HepG2 (cell line): ENCODE data around the gene SLC25A10. TPM values are rescaled to one million over a fixed set of nuclear protein-coding genes. Genes with fewer than 3 reads are reported as not detected.

ENCODE experiments used
- ATM ChIP-seq: fragments of 450-650 bp; IDR thresholded peaks from 2 replicates; pipeline ENCODE4 v1.7.1; 2017; ENCODE audit warnings: mild to moderate bottlenecking, borderline replicate concordance
- ERF ChIP-seq: IDR thresholded peaks from 2 replicates; pipeline ENCODE4 v1.6.1; 2018; ENCODE audit warnings: missing biosample characterization, missing genetic modification reagents
- KLF16 ChIP-seq, 2 experiments: sonication (generic) in 1 of 2; formaldehyde crosslinking in 1 of 2; IDR thresholded peaks; 2 replicates each; pipeline versions ENCODE4 v1.6.1 to v1.8.0; 2016 to 2023; ENCODE audit warnings: missing genetic modification reagents in 2 of 2, missing compliant biosample characterization in 1 of 2
- MTA3 ChIP-seq: sonication (generic); formaldehyde crosslinking; IDR thresholded peaks from 2 replicates; pipeline ENCODE4 v1.4.0; 2020; ENCODE audit warnings: missing genetic modification reagents
- MZF1 ChIP-seq: sonication (generic); formaldehyde crosslinking; IDR thresholded peaks from 2 replicates; pipeline ENCODE4 v1.8.1; 2023; ENCODE audit warnings: mild to moderate bottlenecking, missing genetic modification reagents, borderline replicate concordance
- SNRNP70 ChIP-seq: fragments of 200-400 bp; formaldehyde crosslinking; IDR thresholded peaks from 2 replicates; pipeline ENCODE4 v1.6.1; 2017; ENCODE audit warnings: mild to moderate bottlenecking, low read depth, low read length, moderate library complexity
- SOX13 ChIP-seq, 3 experiments: fragments of 450-650 bp in 1 of 3; sonication (generic) in 1 of 3; formaldehyde crosslinking in 1 of 3; IDR thresholded peaks in 2 of 3; conservative IDR thresholded peaks in 1 of 3; 2 replicates each; pipeline versions ENCODE4 v1.5.0 to v1.6.1; 2016 to 2020; ENCODE audit warnings: antibody characterized with exemption in 1 of 3, mild to moderate bottlenecking in 1 of 3, missing compliant biosample characterization in 1 of 3, missing genetic modification reagents in 1 of 3, moderate library complexity in 1 of 3
- TBP ChIP-seq: sonication (generic); formaldehyde crosslinking; IDR thresholded peaks from 2 replicates; pipeline ENCODE4 v1.5.0; 2020; ENCODE audit warnings: missing genetic modification reagents
- ZFP1 ChIP-seq: IDR thresholded peaks from 2 replicates; pipeline ENCODE4 v1.6.1; 2016
- ZNF136 ChIP-seq: sonication (generic); formaldehyde crosslinking; IDR thresholded peaks from 2 replicates; pipeline ENCODE4 v1.8.1; 2022; ENCODE audit warnings: low read depth, mild to moderate bottlenecking, moderate library complexity, missing genetic modification reagents
- ZNF205 ChIP-seq: IDR thresholded peaks from 2 replicates; pipeline ENCODE4 v1.6.1; 2018; ENCODE audit warnings: missing biosample characterization, missing genetic modification reagents
- ZNF547 ChIP-seq: sonication (generic); formaldehyde crosslinking; IDR thresholded peaks from 2 replicates; pipeline ENCODE4 v1.5.1; 2020; ENCODE audit warnings: mild to moderate bottlenecking, missing genetic modification reagents
- polyA plus RNA-seq, 8 experiments: library from polyadenylated mRNA; depleted of rRNA in 3 of 8; stranded (reverse) in 7 of 8; unstranded in 1 of 8; fragments of >200 nt; fragmentation: Illumina TruSeq in 4 of 8; extraction: Trizol in 4 of 8; gene quantifications; 2 replicates each; pipeline versions ENCODE4 v1.2.1 to v1.2.3, GENCODE V29; 2011 to 2016; ENCODE audit warnings: low read depth in 4 of 8, missing spikeins in 1 of 8, mixed read lengths in 1 of 8; ENCODE audit not compliant: insufficient read depth in 1 of 8
- total RNA-seq, 5 experiments: library from RNA; depleted of rRNA; stranded (reverse); fragments of >200 nt; fragmentation: Illumina TruSeq; extraction: Trizol; gene quantifications; 2 replicates each; pipeline ENCODE4 v1.2.3, GENCODE V29; 2016; ENCODE audit warnings: low read depth in 1 of 5
- TF ChIP-seq, protein P1 (sequence below): sonication (generic); formaldehyde crosslinking; IDR thresholded peaks from 2 replicates; pipeline ENCODE4 v1.9.0; 2021; ENCODE audit warnings: missing genetic modification reagents, borderline replicate concordance
- TF ChIP-seq, protein P2 (sequence below): fragments of 450-650 bp; IDR thresholded peaks from 2 replicates; pipeline ENCODE4 v1.6.1; 2017; ENCODE audit warnings: mild to moderate bottlenecking
- TF ChIP-seq, protein P3 (sequence below): sonication (generic); formaldehyde crosslinking; IDR thresholded peaks from 2 replicates; pipeline ENCODE4 v1.5.1; 2020; ENCODE audit warnings: mild to moderate bottlenecking, missing genetic modification reagents, borderline replicate concordance
- TF ChIP-seq, protein P4 (sequence below): sonication (generic); formaldehyde crosslinking; IDR thresholded peaks from 2 replicates; pipeline ENCODE4 v1.5.0; 2020; ENCODE audit warnings: missing genetic modification reagents
- TF ChIP-seq, protein P5 (sequence below): IDR thresholded peaks from 2 replicates; pipeline ENCODE4 v1.6.1; 2016; ENCODE audit warnings: missing genetic modification reagents, missing compliant biosample characterization
- TF ChIP-seq, protein P6 (sequence below): sonication (generic); formaldehyde crosslinking; IDR thresholded peaks from 2 replicates; pipeline ENCODE4 v1.8.0; 2022; ENCODE audit warnings: low read depth, missing genetic modification reagents

Gene SLC25A10
- total and polyA plus RNA-seq, 2 of the 13 experiments (the other 11 are each of a cell fraction or from before 2014, with no cell fraction given) = 46.5 to 140 TPM

DNA sequence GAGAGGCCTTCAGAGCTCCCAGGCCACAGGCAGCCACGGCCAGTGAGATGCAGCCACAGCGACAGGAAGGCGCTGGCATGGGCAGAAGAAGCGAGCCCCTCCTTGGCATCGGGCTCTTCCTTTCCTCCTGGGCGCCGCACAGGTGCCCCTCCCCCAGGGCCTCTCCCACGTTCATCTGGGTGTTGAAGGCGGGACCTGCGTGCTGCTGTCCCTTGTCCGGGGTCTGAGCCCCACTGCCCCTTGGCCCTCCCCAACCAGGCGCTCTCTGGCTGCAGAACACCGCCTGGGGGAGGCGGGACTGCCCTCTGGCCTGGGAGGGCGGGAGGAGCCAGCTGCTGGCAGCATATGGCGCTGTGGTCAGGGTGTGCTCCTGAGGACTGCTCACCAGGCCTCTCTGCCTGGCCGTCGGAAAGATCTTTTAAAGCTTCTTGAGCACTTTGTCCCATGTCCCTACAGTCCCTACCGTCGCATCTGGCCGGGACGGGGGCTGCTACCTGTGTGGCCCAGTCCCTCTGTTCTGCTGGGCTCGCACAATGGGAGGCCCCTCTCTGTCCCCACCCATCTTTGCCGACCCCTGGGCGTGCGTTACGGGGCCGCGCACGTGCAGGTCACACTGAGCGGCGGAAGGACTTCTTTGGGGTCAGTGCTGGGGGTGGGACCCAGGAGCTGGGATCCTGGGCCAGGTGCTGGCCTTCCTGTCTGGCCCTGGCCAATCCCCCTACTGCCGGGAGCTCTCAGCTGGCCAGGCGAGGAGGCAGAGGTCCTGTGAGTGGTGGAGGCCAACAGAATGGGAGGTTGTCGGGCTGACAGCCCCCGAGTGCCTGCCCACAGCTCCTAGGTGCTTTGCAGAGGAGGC lies 1.7 kb downstream of the SLC25A10 start (continued):
- TF ChIP-seq, protein P1, sequence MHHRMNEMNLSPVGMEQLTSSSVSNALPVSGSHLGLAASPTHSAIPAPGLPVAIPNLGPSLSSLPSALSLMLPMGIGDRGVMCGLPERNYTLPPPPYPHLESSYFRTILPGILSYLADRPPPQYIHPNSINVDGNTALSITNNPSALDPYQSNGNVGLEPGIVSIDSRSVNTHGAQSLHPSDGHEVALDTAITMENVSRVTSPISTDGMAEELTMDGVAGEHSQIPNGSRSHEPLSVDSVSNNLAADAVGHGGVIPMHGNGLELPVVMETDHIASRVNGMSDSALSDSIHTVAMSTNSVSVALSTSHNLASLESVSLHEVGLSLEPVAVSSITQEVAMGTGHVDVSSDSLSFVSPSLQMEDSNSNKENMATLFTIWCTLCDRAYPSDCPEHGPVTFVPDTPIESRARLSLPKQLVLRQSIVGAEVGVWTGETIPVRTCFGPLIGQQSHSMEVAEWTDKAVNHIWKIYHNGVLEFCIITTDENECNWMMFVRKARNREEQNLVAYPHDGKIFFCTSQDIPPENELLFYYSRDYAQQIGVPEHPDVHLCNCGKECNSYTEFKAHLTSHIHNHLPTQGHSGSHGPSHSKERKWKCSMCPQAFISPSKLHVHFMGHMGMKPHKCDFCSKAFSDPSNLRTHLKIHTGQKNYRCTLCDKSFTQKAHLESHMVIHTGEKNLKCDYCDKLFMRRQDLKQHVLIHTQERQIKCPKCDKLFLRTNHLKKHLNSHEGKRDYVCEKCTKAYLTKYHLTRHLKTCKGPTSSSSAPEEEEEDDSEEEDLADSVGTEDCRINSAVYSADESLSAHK = 0 out of 2 replicates have a peak, but pooled peaks have one; percentile 66
- TF ChIP-seq, protein P2, sequence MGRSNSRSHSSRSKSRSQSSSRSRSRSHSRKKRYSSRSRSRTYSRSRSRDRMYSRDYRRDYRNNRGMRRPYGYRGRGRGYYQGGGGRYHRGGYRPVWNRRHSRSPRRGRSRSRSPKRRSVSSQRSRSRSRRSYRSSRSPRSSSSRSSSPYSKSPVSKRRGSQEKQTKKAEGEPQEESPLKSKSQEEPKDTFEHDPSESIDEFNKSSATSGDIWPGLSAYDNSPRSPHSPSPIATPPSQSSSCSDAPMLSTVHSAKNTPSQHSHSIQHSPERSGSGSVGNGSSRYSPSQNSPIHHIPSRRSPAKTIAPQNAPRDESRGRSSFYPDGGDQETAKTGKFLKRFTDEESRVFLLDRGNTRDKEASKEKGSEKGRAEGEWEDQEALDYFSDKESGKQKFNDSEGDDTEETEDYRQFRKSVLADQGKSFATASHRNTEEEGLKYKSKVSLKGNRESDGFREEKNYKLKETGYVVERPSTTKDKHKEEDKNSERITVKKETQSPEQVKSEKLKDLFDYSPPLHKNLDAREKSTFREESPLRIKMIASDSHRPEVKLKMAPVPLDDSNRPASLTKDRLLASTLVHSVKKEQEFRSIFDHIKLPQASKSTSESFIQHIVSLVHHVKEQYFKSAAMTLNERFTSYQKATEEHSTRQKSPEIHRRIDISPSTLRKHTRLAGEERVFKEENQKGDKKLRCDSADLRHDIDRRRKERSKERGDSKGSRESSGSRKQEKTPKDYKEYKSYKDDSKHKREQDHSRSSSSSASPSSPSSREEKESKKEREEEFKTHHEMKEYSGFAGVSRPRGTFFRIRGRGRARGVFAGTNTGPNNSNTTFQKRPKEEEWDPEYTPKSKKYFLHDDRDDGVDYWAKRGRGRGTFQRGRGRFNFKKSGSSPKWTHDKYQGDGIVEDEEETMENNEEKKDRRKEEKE = no peak
- peak; percentile 93; the same call in 1 of the 2 replicates for TF ChIP-seq MZF1 (CRISPR knock-in tag)
- no peak for TF ChIP-seq TBP
- peak in 1 of 2 experiments; percentile 94; a peak in 2 of 4 replicates for TF ChIP-seq KLF16 (CRISPR knock-in tag; IDR thresholded peaks at IDR 0.05)
- TF ChIP-seq SOX13 (IDR thresholded peaks at IDR 0.05) = peak; percentile 72; the same call in 1 of the 2 replicates
- peak in 1 of 2 experiments; percentile 89; a peak in 2 of 4 replicates for TF ChIP-seq SOX13 (CRISPR knock-in tag; conservative IDR thresholded peaks at IDR 0.05 in 1 of 2, IDR thresholded peaks at IDR 0.05 in 1 of 2)
- TF ChIP-seq ERF (CRISPR knock-in tag) = peak; percentile 73
- TF ChIP-seq, protein P3, sequence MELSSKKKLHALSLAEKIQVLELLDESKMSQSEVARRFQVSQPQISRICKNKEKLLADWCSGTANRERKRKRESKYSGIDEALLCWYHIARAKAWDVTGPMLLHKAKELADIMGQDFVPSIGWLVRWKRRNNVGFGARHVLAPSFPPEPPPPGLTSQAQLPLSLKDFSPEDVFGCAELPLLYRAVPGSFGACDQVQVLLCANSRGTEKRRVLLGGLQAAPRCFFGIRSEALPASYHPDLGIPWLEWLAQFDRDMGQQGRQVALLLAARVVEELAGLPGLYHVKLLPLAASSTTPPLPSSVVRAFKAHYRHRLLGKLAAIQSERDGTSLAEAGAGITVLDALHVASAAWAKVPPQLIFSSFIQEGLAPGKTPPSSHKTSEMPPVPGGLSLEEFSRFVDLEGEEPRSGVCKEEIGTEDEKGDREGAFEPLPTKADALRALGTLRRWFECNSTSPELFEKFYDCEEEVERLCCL = peak; percentile 91
- TF ChIP-seq ATM = no peak
- TF ChIP-seq, protein P4, sequence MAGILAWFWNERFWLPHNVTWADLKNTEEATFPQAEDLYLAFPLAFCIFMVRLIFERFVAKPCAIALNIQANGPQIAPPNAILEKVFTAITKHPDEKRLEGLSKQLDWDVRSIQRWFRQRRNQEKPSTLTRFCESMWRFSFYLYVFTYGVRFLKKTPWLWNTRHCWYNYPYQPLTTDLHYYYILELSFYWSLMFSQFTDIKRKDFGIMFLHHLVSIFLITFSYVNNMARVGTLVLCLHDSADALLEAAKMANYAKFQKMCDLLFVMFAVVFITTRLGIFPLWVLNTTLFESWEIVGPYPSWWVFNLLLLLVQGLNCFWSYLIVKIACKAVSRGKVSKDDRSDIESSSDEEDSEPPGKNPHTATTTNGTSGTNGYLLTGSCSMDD = no peak
- TF ChIP-seq, protein P5, sequence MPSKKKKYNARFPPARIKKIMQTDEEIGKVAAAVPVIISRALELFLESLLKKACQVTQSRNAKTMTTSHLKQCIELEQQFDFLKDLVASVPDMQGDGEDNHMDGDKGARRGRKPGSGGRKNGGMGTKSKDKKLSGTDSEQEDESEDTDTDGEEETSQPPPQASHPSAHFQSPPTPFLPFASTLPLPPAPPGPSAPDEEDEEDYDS (CRISPR knock-in tag) = peak; percentile 66; the same call in 1 of the 2 replicates
- TF ChIP-seq SNRNP70 = no peak
- TF ChIP-seq ZNF205 (CRISPR knock-in tag) = peak; percentile 64; the same call in 1 of the 2 replicates
- TF ChIP-seq ZNF136 (CRISPR knock-in tag) = no peak; the same call in 1 of the 2 replicates
- TF ChIP-seq ZNF547 = 0 out of 2 replicates have a peak, but pooled peaks have one; percentile 14
- no peak for TF ChIP-seq MTA3 (CRISPR knock-in tag)
- TF ChIP-seq, protein P6, sequence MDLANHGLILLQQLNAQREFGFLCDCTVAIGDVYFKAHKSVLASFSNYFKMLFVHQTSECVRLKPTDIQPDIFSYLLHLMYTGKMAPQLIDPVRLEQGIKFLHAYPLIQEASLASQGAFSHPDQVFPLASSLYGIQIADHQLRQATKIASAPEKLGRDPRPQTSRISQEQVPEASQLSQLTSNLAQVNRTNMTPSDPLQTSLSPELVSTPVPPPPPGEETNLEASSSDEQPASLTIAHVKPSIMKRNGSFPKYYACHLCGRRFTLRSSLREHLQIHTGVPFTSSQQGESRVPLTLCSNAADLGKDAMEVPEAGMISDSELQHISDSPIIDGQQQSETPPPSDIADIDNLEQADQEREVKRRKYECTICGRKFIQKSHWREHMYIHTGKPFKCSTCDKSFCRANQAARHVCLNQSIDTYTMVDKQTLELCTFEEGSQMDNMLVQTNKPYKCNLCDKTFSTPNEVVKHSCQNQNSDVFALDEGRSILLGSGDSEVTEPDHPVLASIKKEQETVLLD (CRISPR knock-in tag) = peak; percentile 60
- no peak for TF ChIP-seq ZFP1 (CRISPR knock-in tag)
